T follicular helper cell (primary cell): ENCODE measurements around the gene ANKRD36.
"Not testable (repeated sequence)": the region's sequence is repeated elsewhere in the genome, so short reads cannot be mapped to it uniquely, and the experiment has no call there.

ENCODE experiments used
- DNase-seq: peaks from one replicate; pipeline ENCODE4 v3.0.0-alpha.2; 2020; ENCODE audit warnings: low read depth

Gene ANKRD36

DNA sequence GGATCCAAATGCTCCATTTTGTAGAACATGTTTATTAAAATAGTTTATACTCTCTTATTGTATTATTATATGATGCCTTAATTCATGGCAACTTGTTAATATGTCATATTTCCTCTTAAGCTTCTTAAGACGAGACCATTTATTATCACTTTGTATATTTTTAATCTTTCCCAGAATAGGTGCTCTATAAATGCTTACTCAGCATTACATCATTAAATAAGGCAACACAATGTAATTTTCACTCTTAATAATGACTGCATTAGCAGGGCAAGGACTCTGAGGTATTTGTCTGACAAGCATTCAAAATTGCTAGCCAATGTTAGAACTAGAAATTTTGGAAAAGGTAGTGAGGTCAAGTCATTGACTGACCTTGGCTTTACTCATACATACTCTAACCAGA lies 180.7 kb downstream of the ANKRD36 start:
- DNase-seq = not testable (repeated sequence)
